ENCODE results near the gene SHISAL2A.

Gene SHISAL2A

DNA sequence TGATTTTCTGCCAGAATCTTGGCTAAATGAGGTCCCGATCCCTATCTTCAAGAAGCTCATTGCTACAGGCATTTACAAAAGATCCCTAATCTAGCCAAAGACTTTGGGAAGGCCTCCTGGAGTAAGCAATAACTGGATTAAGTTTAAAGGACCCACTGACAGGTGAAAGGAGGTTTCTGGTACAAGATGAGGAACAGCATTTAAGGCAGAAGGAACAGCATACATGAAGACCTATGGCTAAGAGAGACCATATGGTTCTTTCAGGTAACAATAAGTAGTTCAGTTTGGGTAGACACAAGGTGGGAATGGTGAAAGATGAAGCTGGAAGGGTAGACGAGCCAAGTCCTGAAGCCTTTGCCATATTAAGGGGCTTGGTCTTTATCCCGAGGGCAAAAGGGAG lies 27.8 kb downstream of the SHISAL2A start:
- no peak for ATAC-seq

- ATAC-seq: no peak
These were observed 29.8 kb downstream of the SHISAL2A start for GRCh38 chr1:52662645-52663313.

- ATAC-seq: no peak
These were observed 30.7 kb downstream of the SHISAL2A start for GRCh38 chr1:52663716-52664115.

- ATAC-seq: no peak
These were observed 32.3 kb downstream of the SHISAL2A start for GRCh38 chr1:52665006-52665941.

DNA sequence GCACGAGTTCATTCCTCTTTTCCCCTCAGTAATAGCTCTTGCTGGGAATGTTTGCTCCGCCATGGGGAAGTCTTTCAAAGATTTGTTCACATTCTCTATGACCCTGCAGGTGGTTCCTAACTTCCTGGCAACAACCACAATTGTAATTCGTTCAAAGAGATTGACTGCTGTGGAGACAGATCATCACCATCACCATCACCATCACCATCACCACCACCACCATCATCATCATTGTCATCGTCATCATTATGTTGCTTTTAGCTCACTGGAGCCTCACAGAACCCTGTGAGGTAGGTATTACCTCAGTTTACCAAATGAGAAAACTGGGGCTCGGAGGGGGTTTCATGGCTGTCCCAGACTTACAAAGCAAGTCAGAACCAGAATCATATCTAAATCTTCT lies 34.3 kb downstream of the SHISAL2A start:
- no peak for ATAC-seq

DNA sequence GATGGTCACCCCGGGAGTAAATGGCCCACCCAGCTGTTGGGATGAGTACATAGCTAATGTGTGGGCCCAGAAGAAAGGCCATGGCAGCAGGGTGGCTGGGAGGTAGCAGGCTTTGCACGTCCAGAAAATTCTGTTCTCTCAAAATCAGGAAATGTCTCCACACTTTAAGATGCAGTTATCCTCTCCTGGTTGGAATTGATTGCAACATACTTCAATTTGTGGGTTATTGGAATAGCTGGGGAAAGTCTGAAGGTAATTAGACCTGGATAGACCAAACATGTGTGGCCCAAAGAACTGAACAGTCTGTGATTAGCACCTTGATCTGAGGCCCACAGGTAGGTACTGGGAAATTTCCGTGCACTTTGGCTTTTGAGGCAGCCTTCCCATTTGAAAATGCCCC lies 35.0 kb downstream of the SHISAL2A start:
- ATAC-seq: no peak

DNA sequence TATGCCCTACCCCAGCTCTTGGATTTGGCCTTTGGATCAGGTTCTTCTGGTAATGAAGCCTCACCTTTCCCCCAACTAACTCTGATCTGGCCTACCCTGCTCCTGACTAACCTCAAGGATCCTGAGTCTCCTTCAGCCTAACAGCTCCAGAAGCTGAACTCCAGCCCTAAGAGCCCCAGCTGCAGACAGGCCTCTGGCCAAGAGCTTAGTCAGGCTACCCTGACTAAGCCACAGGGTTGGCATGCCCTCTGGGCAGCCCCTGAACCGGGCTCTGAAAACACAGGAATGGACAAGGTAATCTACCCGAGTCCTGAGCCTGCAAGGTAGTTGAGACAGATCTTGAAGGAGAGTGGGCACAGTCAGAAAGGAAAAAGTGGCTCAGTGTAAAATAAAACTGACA lies 35.7 kb downstream of the SHISAL2A start:
- no peak for ATAC-seq

DNA sequence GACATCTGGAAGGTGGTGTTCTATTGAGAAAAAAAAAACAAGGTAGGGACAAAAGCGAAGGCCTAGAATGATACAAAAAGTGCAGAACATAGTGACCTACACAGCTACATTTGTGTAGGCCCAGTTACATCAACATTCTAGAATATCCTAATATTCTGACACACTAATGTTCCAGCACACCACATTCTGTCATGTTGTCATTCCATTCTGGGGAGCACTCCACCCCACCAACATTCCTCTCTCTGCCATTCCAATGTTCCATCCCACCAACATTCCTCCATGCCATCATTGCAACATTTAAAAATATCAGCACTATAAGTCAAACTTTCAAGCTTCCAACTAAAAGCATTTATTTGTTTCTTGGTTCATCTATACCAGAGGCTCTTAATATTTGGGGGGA lies 36.7 kb downstream of the SHISAL2A start:
- ATAC-seq: no peak

- ATAC-seq: no peak
These were observed 37.6 kb downstream of the SHISAL2A start for GRCh38 chr1:52670604-52671003.

DNA sequence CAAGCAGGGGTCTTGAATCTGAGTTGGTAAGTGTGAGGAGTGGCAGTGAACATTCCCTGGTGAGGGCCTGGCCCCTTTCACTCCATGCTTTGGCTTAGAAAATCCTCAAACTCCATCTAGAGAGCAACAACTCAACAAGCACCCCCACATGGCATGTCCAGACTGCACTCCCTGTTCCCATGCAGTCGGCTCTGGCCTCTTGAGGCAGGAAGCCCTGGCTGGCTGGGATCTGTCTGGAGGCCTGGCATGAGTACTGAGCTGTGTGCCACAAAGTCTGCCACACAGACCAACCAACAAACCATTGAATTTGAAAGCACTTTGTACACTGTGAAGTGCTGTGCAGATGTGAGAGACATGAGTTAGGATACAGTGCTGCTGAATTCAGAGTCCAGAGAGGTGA lies 40.0 kb downstream of the SHISAL2A start:
- ATAC-seq: no peak

- no peak for ATAC-seq
These were observed 40.5 kb downstream of the SHISAL2A start for GRCh38 chr1:52673513-52673912.

- peak in 1 of 2 donors; percentile 38 for ATAC-seq
These were observed 41.8 kb downstream of the SHISAL2A start for GRCh38 chr1:52674497-52675384.

- ATAC-seq: no peak
These were observed 43.4 kb downstream of the SHISAL2A start for GRCh38 chr1:52676249-52676903.

DNA sequence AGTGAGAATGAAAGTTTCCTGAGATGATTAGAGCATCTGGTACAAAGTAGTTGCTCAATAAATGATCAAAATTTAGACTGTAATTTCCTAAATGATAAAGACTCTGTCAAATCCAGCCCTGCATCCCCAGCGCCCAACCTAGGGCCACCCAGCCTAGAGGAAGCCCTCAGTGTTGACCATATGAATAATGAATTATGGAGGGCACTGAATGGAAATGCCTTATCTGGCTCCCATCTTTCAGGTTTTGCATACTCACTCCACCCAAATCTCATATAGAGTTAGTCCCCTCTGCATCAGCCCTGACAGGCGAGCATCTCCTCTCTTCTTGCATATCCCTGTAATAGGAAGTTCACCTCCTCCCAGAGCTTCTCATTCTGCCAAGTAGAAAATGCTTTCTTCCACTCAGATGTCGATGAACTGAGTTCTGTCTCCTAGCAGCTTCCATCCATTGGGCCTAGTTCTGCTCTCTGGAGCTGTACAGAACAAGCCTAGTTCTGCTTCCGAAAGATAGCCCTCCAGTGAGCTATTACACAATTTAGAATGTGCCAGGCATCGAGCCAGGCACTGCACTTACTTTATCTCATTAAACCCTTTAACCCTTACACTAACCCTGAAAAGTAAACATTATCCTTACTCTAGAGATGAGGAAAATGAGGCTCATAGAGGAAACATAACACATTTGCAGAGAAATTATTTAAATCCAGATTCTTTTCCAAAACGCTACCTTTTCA lies 44.3 kb downstream of the SHISAL2A start:
- no peak for ATAC-seq

DNA sequence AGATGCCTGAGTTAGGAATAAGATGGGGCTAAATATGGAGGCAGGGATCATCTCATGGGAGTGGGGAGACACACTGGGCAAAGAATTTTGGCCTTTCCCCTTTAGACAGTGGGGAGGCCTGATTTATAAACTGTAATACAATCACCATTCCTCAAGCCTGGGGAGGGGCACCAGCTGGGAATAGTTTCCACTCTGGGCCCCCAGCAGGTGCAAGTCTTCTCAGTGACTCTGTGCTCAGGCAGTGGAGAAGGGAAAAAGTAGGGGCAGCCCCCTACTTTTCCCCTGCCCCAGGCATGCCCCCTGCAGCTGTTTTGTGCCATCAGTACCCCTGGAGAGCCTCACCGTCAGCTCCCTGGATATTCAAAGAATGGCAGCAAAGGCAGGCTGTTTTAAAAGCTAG lies 46.1 kb downstream of the SHISAL2A start:
- ATAC-seq: no peak

DNA sequence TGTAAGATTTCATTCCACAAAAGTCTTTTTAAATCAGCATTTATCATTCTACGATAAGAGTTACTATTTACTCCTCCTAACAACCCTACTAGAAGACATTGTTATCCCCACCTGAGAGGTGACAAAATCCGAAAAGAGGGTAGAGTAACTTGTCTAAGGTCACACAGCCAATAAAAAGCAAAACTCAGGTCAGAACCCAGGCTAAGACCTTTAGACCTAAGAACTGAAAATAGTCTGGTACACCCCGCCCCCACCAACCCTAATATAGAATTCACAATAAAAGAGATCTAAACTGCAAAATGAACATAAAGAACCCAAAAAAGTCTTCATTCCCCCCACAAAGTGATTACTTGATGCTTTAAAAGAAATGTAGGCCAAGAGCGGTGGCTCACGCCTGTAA lies 46.5 kb downstream of the SHISAL2A start:
- no peak for ATAC-seq

- ATAC-seq: no peak
These were observed 47.4 kb downstream of the SHISAL2A start for GRCh38 chr1:52680353-52680752.

GRCh38 chr1:52681136-52681535 lies 48.2 kb downstream of the SHISAL2A start:
- no peak for ATAC-seq

DNA sequence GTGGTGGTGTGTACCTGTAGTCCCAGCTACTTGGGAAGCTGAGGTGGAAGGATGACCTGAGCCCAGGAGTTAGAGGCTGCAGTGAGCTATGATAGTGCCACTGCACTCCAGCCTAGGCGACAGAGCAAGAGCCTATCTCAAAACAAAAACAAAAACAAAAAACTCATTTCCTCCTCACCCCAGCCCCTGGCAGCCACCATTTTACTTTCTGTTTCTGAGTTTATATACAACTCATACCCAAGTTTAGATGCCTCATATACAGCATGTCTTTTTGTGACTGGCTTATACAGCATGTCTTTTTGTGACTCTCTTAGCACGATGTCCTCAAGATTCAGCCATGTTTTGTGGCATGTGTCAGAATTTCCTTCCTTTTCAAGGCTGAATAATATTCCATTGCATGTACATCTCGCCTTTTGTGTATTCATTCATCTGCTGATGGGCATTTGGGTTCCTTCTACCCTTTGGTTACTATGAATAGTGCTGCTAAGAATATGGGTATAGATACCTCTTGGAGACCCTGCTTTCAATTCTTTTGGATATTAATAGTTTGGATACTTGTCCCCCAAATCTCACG lies 50.5 kb downstream of the SHISAL2A start:
- ATAC-seq: peak; percentile 45 to 55

GRCh38 chr1:52684545-52684944 lies 51.6 kb downstream of the SHISAL2A start:
- ATAC-seq: no peak

- peak; percentile 80 to 85 for ATAC-seq
These were observed 53.3 kb downstream of the SHISAL2A start for GRCh38 chr1:52686261-52686751.

Measured in activated CD4-positive, CD25-positive, alpha-beta regulatory T cell treated with anti-CD3 and anti-CD28 coated beads, Interleukin-2, amount 50 U/mL, for 24 hours (primary cell).